Measurements from ENCODE around the gene RIN3. TPM values are rescaled to one million over a fixed set of nuclear protein-coding genes. Genes with fewer than 3 reads are reported as not detected.

The RIN3 gene
- total RNA-seq, 1 experiment from 2014 or later = 1.5 TPM

DNA sequence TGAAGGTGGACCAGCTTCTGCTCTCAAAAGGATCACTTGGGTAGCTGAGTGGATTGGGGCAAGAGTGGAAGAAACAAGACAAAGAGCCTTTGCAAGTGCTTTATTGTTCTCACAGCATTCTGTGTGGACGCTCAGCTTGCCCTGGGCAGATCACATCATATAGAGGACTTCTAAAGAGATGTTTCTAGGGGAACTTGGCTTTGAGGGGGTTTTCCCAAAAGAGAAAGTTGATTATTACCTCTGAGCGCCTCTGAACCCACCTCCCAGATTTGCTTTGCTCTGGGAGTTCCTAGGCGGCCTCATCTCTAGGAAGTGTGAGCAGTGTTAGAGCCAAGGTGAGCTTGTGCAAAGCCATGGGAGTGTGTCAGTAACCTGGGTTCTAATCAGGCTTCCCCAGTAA is 81.7 kb downstream of the RIN3 start:
- Histone ChIP-seq H3K18ac (ENCODE audit: insufficient read length, low read depth, low read length) (no peak overlapping the region), H3K14ac (ENCODE audit: insufficient read depth, low read length) (no peak overlapping the region), H2BK120ac (ENCODE audit: low read depth, low read length, poor library complexity, severe bottlenecking) (no peak overlapping the region), H2BK12ac (ENCODE audit: insufficient read length, low read depth, low read length) (no peak overlapping the region), H3K79me2 (ENCODE audit: insufficient read depth, low read length) (no peaks in the 10 kb centered on the region), H3K4ac (ENCODE audit: low read depth, low read length) (no peak overlapping the region), H3K56ac (ENCODE audit: insufficient read length, low read depth, low read length) (no peak overlapping the region), H2AK5ac (ENCODE audit: insufficient read length, low read length) (no peak overlapping the region), H4K8ac (replicated peaks; ENCODE audit: insufficient read length, low read depth, low read length) (no peak overlapping the region), H2BK15ac (ENCODE audit: low read depth, low read length) (no peak overlapping the region), H2AFZ (ENCODE audit: low read length) (no peak overlapping the region), H3K27me3 (ENCODE audit: insufficient read depth, low read length) (no peaks in the 10 kb centered on the region), H3K27ac (ENCODE audit: insufficient read length, low read depth, low read length) (no peak overlapping the region), H3K9me3 (ENCODE audit: control insufficient read depth, low read depth, low read length) (no peaks in the 10 kb centered on the region), H3K79me1 (ENCODE audit: insufficient read depth, low read depth, low read length, poor library complexity, severe bottlenecking) (no peaks in the 10 kb centered on the region), H3K4me2 (ENCODE audit: insufficient read depth, insufficient read length, low read length) (no peak overlapping the region), H3K9ac (ENCODE audit: extremely low read depth, insufficient read length, low read length) (no peak overlapping the region), H3K23ac (ENCODE audit: insufficient read length, low read depth, low read length) (no peak overlapping the region), H2BK20ac (ENCODE audit: low read depth, low read length, poor library complexity, severe bottlenecking) (no peak overlapping the region), H3K4me1 (ENCODE audit: insufficient read depth, low read length) (no peaks in the 10 kb centered on the region; the same call in 1 of the 2 replicates), H3K23me2 (ENCODE audit: insufficient read length, low read depth, low read length, poor library complexity, severe bottlenecking) (no peaks in the 10 kb centered on the region), H4K20me1 (ENCODE audit: control insufficient read depth, insufficient read depth, insufficient read length) (no peaks in the 10 kb centered on the region), H4K91ac (ENCODE audit: insufficient read length, low read depth, low read length) (no peak overlapping the region), H3T11ph (ENCODE audit: low read length) (no peak overlapping the region), H2BK5ac (ENCODE audit: insufficient read length, low read length) (no peak overlapping the region), H4K5ac (ENCODE audit: insufficient read length, low read depth, low read length) (no peak overlapping the region)
- TF ChIP-seq, protein P1, sequence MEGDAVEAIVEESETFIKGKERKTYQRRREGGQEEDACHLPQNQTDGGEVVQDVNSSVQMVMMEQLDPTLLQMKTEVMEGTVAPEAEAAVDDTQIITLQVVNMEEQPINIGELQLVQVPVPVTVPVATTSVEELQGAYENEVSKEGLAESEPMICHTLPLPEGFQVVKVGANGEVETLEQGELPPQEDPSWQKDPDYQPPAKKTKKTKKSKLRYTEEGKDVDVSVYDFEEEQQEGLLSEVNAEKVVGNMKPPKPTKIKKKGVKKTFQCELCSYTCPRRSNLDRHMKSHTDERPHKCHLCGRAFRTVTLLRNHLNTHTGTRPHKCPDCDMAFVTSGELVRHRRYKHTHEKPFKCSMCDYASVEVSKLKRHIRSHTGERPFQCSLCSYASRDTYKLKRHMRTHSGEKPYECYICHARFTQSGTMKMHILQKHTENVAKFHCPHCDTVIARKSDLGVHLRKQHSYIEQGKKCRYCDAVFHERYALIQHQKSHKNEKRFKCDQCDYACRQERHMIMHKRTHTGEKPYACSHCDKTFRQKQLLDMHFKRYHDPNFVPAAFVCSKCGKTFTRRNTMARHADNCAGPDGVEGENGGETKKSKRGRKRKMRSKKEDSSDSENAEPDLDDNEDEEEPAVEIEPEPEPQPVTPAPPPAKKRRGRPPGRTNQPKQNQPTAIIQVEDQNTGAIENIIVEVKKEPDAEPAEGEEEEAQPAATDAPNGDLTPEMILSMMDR (conservative IDR thresholded peaks at IDR 0.05) = no peak
- H3K36me3 Mint-ChIP-seq (ENCODE audit: insufficient read depth in 1 of 3, low read depth in 3 of 3) = no peaks in the 10 kb centered on the region
- H3K4me1 Mint-ChIP-seq = 0 out of 4 replicates have a peak, but pooled peaks cover 0 to 5% of the 10 kb centered on the region in 2 experiments
- peaks cover 3% of the 10 kb centered on the region; the same call in 1 of the 2 replicates for H3K27me3 Mint-ChIP-seq (ENCODE audit: low read depth)
- no peaks in the 10 kb centered on the region; a peak in 1 of 5 replicates for H3K9me3 Mint-ChIP-seq
- WGBS (ENCODE audit: extremely low coverage, insufficient read length, low lambda C conversion rate) = no CpG with 5 or more reads among the region's 3 CpGs
- no peak overlapping the region for H3K4me3 Mint-ChIP-seq
- no peak overlapping the region; a peak in 1 of 7 replicates for H3K27ac Mint-ChIP-seq
- DNase-seq = no peak
